Stimulated activated CD8-positive, alpha-beta memory T cell treated with anti-CD3 and anti-CD28 coated beads, Interleukin-7, amount 100 ng/mL, for 1 hour (primary cell): ENCODE measurements around the gene ISG20.

Experiments
- DNase-seq, 2 donors: peaks; one replicate each; pipeline ENCODE4 v3.0.0-alpha.2; 2020; ENCODE audit warnings: low read depth in 2 of 2

The ISG20 gene

DNA sequence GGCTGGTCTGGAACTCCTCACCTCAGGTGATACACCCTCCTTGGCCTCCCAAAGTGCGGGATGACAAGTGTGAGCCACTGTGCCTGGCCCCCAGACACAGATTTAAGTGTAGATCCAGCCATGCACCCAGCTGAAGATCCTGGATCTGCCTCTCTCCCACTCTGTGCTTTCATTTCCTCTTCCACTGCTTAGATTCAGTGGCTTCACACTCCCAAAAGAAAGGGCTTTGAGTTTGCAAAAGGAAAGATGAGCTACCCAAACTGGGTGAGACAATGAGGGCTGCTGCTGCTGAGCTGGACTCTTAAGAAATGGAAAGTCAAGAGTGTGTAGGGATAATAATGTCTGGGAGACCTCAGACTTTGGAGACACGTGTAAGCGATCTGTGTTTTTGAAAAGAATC is 45.5 kb downstream of the ISG20 start:
- no peak for DNase-seq

DNA sequence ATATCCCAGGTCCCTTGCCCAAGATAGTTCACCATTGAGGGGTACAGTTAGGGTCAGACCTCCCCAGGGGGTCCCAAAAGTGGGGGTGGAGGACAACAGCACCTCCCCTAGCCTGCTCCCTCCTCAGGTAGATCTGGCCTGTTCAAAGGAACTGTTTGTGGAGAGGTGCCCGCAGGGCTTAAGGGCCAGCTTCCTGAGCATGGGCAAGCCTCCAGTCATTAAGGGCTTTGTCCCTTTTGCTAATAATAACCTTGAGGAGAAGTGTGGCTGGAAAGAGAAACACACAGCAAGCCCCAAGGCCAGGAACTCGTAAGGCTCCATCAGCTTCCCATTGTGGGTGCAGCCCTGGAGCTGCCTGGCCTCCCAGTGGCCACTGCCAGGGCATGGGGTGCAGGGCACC is 47.4 kb downstream of the ISG20 start:
- DNase-seq = no peak

DNA sequence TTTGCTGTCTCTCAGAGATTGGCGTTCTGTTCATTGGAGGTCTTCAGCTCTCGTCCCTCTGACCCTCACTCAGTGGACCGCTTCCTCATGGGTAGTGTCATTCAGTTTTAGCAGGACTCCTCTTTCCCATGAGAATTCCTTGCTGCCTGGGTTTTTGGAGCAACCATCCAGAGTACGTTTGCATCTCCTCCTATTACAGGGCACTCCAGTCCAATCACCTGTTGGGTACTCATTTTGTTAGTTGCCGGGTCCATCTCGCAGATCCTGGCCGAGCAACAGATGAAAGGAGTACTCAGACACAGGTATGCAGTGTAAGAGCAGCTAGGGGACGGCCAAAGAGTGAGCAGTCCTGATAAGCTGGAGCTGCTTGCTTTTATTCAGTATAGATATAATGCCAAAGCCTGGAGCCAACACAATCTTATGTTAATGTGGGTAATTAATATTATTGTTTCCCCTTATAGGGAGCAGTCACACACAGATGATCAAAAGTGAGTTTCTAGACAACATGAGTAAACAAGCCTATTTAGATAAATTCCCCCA is 49.6 kb downstream of the ISG20 start:
- no peak for DNase-seq

DNA sequence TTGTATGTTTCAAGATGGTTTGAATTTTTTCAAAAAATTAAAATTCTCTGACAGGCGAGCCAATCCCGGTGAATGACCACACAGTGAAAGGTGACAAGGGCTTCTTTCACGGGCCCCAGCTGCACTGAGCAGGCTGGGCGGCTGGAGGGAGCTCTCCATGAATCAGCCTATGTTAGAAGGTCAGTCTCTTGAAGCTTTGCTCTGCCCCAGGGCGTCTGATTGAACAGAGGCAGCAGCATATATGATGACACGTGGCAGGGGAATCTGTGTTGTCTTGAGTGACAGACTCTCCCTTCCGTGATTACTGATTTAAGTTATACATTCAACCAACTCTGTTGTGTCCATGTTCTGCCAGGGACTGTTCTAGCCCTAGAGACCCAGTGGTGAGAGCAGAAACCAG is 51.5 kb downstream of the ISG20 start:
- DNase-seq = no peak

DNA sequence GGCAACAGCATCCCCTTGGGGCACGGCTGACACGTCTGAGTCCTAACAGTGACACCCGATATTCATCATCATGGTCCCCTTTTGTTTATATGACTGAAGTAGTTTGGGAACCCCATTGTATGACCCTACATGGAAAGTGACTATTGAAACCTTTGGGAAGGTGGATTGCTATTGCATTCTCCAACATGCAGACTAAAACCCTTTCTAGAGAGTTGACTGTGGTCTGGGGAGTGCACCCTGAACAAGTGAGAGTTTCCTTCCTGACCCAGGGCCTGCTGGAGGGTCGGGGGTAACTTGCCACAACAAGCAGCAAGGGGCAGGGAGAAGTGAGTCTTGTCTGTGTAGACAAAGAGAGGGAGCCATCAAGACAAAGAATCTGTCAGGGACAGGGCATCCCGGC is 54.4 kb downstream of the ISG20 start:
- no peak for DNase-seq

DNA sequence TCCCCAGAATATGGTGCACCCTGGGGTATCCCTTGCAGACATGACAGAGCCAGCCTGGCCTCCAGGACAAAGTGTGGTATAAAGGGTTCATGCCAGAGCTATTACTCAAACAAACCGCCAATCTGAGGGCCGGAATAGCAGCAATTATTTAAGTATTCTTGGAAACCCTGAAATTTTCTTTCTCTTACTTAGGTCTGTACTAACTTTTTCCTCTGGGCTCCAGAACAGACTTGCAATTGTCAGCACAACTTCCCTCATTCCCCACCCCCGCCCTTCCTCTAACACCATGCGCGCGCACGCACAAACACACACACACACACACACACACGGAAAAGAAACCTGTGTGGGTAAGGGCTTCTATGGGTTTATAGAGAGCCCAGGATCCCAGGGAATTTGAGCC is 56.3 kb downstream of the ISG20 start:
- no peak for DNase-seq

DNA sequence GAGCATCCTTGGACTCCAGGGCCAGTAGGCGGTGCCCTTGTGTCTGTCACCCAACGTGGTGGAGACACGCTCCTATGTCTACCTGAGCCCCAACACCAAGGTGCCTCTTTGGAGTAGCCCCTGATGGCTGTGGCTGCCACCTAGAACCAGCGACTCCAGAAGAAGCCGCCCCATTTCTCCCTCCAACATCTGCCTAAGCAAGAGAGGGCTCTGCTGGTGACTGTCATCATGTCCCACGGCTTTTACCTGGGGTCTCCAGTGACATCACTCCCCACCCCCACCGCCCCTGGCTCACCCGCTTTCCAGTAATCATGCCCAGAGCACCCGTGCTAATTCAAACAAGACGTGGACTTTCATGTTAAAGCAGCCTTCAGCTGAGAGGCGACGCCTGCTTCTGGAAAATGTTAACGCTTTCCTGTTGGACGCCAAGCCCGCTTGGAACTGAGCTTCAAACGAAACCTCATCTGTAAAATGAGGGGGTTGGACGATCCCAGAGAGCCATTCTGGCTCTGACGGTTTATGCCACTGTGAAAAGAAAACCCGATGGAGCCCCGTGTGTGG is 57.0 kb downstream of the ISG20 start:
- DNase-seq = no peak

DNA sequence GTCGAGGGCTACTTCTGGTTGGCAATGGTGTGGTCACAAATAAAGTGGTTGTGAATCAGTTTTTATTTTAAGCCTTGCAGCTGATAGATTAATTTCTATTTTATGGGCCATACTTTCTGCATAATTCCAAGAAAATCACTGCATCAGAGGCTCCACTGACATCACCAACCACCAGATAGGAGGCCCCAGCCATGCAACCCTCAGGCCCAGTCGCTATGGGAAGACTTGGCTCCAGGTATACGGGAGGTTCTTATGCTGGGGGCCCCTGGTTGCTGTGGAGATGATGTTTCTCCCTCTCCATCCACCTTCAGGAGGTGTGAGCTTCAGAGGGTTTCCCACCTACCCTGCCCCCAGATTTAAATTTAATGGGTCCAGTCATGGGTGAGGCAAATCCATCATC is 57.4 kb downstream of the ISG20 start:
- DNase-seq = no peak

DNA sequence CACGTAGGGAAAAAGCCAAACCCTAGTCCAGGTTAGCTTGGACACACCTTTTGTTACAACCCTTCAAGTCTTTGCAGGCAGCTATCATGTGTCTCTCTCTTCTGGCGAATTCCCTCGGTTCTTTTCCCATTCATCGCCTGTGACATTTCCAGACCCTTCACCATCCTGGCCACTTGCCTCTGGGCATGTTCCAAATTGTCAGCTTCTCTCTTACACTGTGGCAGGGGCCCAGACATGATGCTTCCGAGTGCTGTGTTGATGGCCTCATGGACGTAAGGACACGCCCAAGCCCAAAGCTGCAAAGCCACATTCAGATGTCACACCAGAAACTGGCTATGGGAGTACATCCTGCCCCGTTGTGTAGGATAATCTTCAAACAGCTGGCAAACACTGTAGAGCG is 58.5 kb downstream of the ISG20 start:
- DNase-seq = no peak

DNA sequence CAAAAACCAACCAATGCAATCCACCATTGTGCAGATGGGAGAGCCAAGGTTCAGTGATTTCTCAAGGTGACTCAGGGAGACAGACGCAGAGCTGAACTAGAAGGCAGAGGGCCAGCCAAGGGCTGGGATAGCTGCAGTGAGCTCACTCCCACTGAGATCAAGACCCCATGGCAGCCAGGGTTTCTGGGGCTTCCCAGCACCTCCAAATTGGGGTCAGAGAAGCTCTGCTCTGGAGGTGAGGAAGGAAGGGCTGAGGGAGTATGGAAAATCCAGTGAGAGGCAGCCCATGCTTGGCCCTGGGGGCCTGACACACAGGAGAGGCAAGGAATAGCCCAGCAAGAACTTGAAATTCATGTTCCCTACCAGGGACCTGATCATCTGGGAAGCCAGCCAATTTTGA is 61.0 kb downstream of the ISG20 start:
- no peak for DNase-seq

DNA sequence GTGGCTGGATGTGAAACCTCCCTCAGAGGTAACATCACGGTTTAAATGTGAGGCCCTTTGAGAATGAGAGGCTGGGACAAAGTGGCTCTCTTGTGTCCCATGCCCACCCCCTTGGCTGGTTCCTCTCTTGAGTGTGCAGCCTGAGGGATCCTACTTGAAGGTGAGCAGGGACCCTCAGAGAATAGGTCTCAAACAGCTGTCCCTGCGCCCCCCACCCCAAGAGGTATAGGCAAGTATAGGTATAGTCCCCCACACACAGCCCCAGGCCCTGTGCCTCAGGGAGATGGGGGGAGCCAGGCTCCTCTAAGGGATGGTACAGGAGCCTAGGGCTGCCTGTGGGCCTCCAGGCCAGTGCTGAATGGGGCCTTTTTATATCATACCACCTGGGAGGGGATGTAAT is 61.9 kb downstream of the ISG20 start:
- DNase-seq = no peak

DNA sequence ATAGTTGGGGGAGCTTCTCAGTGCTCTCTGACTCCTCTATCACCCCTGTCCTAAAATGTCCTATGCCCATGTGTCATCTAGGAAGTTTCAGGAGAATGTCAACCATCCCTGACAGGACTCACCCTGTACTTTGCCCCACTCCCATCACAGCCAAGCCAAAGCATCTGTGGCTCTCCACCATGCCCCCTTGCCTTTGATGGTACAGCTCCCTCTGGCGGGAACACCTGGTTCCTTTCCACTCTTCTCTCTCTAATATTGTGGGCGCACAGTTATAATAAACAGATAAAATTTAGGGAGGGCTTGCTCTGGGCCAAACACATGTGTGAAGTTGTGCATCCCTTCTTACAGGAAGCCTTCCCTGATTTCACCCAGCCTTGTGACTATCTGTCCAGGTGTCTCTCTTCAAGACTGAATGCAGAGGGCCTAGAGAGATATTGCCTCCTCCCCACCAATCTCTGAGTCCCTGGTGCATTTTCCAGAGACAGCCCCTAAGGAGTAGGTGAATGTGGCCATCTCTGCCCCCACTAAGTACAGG is 62.8 kb downstream of the ISG20 start:
- DNase-seq = peak in 1 of 2 donors; percentile 4

DNA sequence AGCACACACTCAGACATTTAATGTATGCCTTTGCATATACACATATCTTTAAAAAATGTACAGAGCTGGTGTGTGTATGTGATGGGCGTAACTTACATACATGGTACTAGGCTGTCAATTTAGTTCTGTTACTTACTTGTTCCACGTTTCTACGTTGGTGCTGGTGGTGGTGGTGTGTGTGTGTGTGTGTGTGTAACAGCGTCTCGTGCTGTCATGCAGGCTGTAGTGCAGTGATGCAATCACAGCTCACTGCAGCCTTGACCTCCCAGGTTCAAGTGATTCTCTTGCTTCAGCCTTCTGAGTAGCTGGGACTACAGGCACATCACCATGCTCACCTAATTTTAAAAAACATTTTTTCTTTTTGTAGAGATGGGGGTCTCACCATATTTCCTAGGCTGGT is 64.2 kb downstream of the ISG20 start:
- DNase-seq = no peak

DNA sequence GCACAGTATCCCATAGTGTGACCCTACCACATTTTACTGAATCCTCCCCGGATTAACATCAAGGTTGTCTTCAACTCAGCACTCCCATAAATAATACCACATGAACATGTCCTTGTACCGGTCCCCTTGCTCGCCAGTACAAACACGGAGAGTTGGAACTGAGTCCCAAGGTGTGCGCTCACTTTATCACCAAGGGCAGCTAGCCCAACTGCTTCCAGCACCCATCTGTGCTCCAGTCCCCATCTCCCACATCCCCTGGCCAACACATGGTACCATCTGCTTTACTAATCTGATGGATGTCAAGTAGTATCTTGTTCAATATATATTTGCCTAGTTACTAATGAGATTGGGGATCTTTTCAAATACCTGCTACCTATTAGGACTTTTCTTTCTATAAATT is 64.7 kb downstream of the ISG20 start:
- no peak for DNase-seq

DNA sequence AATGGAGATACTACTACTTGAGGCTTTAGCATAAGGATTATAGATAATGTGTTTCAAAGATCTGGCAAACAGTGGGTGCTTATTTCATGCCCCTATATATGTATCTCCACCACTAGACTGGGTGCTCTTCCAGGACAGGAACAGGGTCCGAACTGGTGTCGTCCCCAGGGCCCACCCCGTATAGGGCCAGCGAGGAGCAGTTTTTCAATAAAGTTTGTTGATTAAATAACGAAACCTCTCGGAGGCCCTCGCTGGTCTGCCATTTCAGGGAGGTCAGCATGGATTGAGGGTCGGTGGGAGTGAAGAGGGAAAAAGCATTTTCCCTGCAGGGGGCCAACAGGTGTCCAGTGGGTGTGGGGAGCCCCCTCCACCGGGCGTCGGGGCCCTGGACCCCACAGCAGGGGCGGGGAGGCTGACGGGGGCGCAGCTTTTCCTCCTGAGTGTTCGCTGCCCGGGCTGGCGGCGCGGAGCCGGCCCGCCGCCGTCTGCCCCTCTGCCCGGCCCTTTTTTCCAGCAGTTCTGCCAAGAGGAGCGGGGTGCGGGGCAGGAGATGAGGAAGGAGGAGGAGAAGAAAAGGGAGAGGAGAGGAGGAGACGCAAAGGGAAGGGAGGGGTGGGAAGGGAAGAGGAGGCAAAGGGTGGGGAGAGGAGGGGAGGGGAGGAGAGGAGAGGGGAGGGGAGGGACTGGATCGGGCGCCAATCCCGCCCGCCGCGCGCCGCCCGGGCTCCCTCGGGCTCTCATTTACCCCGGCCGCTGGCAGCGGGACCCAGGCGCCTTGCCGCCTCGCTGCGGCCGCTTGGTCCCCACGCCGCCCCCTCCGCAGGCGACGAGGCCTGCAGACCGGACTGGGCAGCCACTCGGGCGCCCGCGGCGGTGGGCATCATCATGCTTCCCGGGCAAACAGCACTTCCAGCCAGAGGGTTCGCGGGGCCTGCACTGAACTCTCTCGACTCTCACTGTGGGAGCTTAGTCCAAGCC is 66.3 kb downstream of the ISG20 start:
- DNase-seq = no peak

DNA sequence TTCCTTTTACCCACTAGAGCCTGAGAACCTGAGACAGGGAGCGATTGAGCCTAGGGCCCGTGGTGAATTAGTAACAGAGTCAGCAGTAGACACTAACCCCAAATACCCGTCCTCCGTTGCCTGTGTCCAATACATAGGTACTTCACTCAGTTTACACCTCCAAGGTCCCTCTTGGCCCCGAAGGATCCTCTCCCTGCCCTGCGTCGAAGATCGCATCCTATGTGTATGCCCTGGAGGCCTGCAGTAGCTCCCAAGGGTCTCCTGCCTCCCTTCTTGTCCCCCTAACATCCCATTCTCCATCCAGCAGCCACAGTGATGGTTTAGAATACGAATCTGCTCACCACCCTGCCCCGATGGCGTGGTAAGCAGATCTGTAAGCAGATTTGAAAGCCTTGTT is 67.0 kb downstream of the ISG20 start:
- DNase-seq = no peak
